HG03175 (cell line): Measurements from ENCODE around the gene LIPI.
A peak's percentile ranks its signal among the peaks of the same experiment; 100 is the strongest.
"Not testable (repeated sequence)": the region's sequence is repeated elsewhere in the genome, so short reads cannot be mapped to it uniquely, and the experiment has no call there.

Experiments
- ATAC-seq: cut with Tn5 transposase; IDR thresholded peaks from one replicate; pipeline ENCODE4 v1.9.1; 2021; ENCODE audit warnings: mild to moderate bottlenecking, moderate library complexity; ENCODE audit not compliant: unreplicated experiment

The LIPI gene

GRCh38 chr21:14119038-14119437 is 91.7 kb downstream of the LIPI start:
- ATAC-seq, result no peak

DNA sequence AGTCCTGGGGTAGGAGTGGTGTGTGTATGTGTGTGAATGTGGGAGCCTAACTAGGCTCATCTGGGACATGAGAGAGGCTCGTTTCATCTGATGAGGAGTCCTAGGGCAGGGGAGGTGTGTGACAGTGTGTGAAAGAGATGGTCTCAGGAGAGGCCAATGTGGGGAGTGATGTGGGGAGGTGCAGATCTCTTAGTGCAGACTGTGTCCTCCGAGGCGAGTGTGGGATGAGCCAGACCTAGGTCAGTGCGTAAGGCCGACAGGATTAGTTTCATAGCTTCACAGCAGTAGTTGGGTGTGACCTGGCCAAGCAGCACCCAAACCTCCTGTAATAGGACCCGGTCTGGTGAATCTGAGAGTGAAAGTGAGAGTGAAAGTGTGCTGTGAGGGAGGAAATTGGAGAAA is 94.7 kb downstream of the LIPI start:
- peak; percentile 82 for ATAC-seq

DNA sequence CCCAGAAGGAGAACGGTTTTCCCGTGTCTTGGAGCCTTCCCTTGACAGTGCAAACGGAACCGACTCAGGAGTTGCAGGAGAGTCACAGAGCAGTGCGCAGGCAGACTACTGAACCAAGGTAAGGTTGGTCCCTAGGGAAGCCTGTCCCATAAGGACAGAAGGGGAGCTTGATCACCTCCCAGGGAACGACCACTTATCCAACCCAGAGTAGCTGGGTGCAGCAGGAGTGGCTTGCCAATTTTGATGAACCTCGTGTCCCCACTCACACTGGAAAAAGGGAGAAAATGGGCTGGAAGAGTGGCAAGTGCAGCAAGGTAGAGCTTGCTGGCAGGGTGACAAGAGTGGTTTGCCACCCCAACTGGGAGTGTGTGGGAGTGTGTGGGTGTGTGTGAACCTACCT is 95.1 kb downstream of the LIPI start:
- peak; percentile 11 for ATAC-seq

DNA sequence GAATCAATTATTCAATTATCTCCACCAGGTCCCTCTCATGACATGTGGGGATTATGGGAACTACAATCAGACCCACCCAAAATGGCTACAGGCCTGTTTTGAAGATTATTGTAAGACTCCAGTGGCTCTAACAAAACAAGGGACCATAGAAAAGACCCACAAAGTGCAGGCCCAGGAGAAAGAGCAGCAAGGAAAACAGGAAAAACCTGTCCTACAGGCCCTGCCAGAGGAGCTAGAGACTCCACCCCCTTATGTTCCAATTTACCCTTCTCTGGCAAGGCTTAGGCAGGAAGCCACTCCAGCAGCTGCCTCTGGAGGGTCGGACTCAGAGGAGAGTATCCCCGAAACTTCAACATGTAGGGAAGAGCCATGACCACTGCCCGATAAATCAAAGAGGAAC is 96.5 kb downstream of the LIPI start:
- no peak for ATAC-seq

GRCh38 chr21:14104564-14104963 is 106.2 kb downstream of the LIPI start:
- ATAC-seq, result not testable (repeated sequence)

DNA sequence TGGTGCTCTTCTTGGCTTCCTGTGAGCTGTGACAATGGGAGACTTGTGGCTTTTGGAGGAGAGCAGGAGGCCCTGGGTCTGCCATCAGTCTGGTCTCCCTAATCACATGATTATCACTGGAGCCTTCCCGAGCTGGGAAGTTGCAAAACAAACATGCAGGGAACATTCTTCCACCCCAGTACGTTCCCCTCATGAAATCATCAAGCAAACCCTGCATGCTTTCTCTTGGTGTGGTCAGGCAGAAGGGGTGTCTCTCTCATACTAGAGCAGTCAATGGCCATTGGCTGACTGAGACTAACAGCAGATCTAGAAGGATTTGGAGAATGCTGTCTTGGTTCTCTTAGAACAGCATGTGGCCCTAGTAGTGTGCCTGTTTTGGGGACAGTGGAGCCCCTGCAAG is 111.2 kb downstream of the LIPI start:
- ATAC-seq, result no peak

- no peak for ATAC-seq
Observed at GRCh38 chr21:14097881-14098499, 112.8 kb downstream of the LIPI start.

- no peak for ATAC-seq
Observed at GRCh38 chr21:14096577-14096976, 114.2 kb downstream of the LIPI start.

GRCh38 chr21:14096172-14096571 is 114.6 kb downstream of the LIPI start:
- no peak for ATAC-seq

DNA sequence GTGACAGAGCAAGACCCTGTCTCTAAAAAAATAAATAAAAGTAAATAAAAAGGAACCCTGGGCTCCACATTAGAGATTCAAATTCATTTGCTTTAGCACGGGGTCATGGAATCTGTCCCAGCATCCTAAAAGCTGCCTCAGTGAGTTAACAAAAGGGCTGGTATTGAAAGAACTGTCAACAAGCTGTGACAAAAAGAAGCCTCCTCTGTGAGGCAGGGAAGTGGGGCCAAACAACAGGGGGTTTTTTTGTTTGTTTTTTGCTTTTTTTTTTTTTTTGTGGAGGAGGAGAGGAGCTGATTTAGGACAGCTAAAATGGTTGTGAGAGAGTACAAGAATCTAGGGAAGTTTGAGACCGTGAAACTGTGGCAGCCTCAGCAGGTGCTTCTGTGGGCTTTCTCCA is 115.7 kb downstream of the LIPI start:
- no peak for ATAC-seq

DNA sequence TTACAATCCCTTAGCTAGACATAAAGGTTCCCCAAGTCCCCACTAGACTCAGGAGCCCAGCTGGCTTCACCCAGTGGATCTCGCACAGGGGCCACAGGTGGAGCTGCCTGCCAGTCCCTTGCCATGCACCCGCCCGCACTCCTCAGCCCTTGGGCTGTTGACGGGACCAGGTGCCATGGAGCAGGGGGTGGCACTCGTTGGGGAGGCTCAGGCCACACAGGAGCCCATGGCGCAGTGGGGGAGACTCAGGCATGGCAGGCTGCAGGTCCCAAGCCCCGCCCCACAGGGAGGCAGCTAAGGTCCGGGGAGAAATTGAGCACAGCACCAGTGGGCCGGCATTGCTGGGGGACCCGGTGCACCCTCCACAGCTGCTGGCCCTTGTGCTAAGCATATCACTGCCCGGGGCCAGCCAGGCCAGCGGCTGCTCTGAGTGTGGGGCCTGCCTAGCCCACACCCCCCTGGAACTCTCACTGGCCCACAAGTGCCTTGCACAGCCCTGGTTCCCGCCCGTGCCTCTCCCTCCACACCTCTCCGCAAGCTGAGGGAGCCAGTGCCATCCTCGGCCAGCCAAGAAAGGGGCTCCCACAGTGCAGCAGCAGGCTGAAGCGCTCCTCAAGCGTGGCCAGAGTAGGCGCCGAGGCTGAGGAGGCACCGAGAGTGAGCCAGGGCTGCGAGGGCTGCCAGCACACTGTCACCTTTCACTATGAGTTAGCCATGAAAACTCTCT is 117.8 kb downstream of the LIPI start:
- ATAC-seq, result no peak

DNA sequence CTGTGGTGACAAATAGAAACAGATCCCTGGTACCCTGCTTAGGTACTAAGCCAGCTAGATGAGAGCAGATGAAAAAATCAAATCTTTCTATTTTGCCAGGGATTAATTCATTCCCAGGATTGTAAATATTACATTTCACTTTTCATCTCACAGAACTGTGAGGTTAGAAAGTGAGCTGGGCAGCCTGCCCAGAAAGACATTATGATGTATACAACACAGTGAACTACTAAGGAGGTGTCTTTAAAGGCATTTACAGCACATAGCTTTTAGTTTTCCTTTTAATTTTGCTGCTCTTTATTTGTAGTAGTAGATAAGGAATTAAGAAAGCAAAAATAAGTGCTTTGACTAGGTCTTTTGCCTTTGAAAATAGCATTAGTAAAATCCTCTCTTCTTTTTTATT is 120.6 kb downstream of the LIPI start:
- ATAC-seq, result not testable (repeated sequence)

DNA sequence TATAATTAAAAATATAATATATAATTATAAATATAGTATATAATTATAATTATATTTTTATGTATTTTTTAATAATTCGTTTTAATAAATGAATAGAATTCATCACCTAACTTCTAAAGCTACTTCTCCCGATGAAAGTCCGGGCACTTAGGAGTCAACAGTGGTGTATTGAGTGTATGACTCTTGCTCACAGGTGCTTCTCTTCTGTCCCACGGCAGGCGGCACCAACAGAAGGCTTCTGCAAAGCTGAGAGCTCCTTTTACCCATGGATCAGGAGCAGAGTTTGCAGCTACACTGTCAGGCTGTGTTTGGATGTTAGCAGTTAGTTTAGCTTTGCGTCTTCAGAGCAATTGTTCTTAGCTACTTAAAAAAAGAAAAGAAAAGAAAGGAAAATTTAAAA is 122.4 kb downstream of the LIPI start:
- ATAC-seq, result no peak

GRCh38 chr21:14086553-14086952 is 124.2 kb downstream of the LIPI start:
- ATAC-seq, result peak; percentile 60

DNA sequence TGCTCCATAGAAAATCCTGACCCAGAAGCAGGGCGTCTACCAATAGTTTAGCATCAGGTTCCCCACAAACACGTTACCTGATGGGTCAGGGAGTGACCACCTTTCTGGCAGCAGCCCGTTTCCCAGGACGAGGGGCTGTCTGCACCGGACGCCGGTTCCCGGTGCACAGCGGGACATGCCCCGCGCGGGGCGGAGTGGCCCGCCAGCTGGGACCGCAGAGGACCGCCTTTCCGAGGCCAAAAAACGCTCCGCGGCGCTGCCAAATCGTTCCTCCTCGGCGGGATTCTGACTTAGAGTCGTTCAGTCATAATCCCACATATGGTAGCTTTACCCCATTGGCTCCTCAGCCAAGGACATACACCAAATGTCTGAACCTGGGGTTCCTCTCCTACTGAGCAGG is 126.1 kb downstream of the LIPI start:
- no peak for ATAC-seq

DNA sequence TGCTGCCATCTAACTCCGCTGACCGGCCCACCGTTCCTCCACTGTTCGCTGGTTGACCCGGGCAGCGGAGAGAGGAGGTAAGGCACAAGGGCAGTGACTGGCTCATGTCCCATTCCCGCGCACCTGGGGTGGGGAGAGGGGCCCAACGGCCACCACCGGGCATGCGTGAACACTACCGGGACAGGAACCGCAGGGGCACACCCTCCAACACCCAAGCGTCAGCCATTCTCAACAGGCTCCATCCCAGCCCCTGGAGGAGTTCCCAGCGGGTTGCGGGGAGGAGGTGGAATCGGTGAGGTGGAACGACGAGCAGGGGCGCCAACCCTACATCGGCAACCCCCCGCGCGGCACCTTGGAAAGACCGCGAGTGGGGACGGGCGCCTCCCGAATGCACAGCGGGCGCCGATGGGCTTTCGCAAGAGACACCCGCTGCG is 126.7 kb downstream of the LIPI start:
- no peak for ATAC-seq

DNA sequence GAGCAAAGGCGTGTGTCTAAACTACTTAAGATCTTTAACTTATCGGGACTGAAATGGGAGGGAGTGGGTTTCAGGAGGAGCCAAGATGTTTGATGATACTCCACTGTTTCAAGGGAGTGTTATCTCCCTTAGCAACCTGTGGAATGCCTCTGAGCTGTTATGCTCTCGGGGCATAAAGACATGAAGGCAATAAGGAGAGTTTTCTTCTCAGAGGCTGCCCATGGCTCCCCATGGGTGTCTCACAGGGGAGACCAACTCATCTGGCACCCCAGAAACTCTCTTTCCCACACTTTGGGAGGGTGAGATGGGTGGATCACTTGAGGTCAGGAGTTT is 130.0 kb downstream of the LIPI start:
- ATAC-seq, result no peak

DNA sequence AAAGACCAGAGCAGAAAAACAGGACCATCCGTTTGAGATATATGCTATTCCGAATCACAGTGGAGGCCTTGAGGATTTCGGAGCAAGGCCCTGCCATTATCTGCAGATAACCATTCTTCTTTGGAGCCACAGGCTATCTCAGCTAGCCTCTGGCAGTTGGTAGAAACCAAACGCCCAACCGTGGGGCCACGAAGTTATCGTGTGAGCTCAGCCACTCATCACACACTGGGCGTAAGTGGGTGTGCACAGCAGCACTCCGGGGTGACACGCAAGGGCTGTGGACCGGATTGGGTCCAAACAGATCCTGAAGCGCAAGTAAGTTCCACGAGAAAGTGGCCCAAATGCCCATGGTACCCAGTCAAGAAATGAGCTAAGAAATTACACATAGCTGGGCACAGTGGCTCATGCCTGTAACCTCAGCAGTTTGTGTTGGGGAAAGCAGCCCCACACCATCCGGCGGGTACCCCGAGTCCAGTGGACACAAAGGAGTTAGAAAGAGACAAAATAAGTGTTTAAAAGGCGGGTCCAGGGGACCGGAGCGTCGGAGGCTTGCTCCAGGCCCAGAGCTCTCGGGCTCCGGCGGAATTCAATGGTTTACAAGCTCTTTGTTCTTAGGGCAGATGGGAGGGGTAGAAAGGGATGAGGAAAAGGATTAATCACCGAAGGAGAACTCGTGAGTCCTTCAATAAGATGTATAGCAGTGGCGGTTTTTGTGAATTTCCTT is 130.6 kb downstream of the LIPI start:
- ATAC-seq, result no peak

- no peak for ATAC-seq
Observed at GRCh38 chr21:14078746-14079375, 131.9 kb downstream of the LIPI start.

- ATAC-seq, result no peak
Observed at GRCh38 chr21:14076143-14076806, 134.5 kb downstream of the LIPI start.
